ENCODE results near the gene RGS11. TPM values are rescaled to one million over a fixed set of nuclear protein-coding genes. Genes with fewer than 3 reads are reported as not detected.

The RGS11 gene
- total and polyA plus RNA-seq, 2 experiments from 2014 or later = 0.74 to 1.8 TPM

DNA sequence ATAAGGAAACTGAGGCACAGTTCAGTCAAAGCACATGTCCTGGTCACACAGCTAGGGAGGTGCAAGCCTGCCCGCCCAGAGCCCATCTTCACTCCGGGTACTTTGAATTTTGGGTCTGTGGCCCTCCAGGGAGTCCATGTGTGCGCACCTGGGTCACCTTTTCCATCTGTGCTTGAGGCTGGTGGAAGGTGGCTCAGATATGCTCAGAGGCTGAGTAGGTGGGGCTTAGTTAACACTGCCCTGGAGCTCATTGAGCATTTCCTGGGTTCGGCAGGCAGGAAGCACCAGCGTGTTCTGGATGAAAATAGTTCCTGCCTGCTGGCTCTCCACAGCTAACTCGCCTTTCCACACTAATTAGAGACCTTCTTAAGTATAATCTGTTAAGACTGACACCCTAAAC lies 21.9 kb downstream of the RGS11 start (continued):
- TF ChIP-seq, protein P1, sequence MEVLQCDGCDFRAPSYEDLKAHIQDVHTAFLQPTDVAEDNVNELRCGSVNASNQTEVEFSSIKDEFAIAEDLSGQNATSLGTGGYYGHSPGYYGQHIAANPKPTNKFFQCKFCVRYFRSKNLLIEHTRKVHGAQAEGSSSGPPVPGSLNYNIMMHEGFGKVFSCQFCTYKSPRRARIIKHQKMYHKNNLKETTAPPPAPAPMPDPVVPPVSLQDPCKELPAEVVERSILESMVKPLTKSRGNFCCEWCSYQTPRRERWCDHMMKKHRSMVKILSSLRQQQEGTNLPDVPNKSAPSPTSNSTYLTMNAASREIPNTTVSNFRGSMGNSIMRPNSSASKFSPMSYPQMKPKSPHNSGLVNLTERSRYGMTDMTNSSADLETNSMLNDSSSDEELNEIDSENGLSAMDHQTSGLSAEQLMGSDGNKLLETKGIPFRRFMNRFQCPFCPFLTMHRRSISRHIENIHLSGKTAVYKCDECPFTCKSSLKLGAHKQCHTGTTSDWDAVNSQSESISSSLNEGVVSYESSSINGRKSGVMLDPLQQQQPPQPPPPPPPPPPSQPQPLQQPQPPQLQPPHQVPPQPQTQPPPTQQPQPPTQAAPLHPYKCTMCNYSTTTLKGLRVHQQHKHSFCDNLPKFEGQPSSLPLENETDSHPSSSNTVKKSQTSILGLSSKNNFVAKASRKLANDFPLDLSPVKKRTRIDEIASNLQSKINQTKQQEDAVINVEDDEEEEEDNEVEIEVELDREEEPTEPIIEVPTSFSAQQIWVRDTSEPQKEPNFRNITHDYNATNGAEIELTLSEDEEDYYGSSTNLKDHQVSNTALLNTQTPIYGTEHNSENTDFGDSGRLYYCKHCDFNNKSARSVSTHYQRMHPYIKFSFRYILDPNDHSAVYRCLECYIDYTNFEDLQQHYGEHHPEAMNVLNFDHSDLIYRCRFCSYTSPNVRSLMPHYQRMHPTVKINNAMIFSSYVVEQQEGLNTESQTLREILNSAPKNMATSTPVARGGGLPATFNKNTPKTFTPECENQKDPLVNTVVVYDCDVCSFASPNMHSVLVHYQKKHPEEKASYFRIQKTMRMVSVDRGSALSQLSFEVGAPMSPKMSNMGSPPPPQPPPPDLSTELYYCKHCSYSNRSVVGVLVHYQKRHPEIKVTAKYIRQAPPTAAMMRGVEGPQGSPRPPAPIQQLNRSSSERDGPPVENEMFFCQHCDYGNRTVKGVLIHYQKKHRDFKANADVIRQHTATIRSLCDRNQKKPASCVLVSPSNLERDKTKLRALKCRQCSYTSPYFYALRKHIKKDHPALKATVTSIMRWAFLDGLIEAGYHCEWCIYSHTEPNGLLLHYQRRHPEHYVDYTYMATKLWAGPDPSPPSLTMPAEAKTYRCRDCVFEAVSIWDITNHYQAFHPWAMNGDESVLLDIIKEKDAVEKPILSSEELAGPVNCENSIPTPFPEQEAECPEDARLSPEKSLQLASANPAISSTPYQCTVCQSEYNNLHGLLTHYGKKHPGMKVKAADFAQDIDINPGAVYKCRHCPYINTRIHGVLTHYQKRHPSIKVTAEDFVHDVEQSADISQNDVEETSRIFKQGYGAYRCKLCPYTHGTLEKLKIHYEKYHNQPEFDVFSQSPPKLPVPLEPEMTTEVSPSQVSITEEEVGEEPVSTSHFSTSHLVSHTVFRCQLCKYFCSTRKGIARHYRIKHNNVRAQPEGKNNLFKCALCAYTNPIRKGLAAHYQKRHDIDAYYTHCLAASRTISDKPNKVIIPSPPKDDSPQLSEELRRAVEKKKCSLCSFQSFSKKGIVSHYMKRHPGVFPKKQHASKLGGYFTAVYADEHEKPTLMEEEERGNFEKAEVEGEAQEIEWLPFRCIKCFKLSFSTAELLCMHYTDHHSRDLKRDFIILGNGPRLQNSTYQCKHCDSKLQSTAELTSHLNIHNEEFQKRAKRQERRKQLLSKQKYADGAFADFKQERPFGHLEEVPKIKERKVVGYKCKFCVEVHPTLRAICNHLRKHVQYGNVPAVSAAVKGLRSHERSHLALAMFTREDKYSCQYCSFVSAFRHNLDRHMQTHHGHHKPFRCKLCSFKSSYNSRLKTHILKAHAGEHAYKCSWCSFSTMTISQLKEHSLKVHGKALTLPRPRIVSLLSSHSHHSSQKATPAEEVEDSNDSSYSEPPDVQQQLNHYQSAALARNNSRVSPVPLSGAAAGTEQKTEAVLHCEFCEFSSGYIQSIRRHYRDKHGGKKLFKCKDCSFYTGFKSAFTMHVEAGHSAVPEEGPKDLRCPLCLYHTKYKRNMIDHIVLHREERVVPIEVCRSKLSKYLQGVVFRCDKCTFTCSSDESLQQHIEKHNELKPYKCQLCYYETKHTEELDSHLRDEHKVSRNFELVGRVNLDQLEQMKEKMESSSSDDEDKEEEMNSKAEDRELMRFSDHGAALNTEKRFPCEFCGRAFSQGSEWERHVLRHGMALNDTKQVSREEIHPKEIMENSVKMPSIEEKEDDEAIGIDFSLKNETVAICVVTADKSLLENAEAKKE (CRISPR knock-in tag; IDR thresholded peaks at IDR 0.05) = no peak
- TF ChIP-seq ZNF114 (CRISPR knock-in tag; IDR thresholded peaks at IDR 0.05) (no peak), POLR2AphosphoS5 (IDR thresholded peaks at IDR 0.05; ENCODE audit: low read depth) (no peak), CTCF (conservative IDR thresholded peaks at IDR 0.05; ENCODE audit: low read depth in 2 of 2) (no peak), JUNB (IDR thresholded peaks at IDR 0.05; ENCODE audit: unreplicated experiment) (no peak), EZH2 (IDR thresholded peaks at IDR 0.05; ENCODE audit: low read depth, unreplicated experiment) (no peak), CREB1 (CRISPR knock-in tag; IDR thresholded peaks at IDR 0.05; ENCODE audit: low read depth) (no peak), ETS1 (IDR thresholded peaks at IDR 0.05) (no peak)
